Neural cell (in vitro differentiated cells): ENCODE data around the gene TPST2.

Source experiments
- EP300 ChIP-seq: fragments of 450-650 bp; conservative IDR thresholded peaks from 2 replicates; pipeline ENCODE4 v1.6.1; 2014; ENCODE audit warnings: antibody characterized with exemption, mild to moderate bottlenecking, moderate library complexity; ENCODE audit not compliant: poor library complexity, severe bottlenecking
- EZH2 ChIP-seq: fragments of 200-600, 300-800 bp; shearing (Covaris generic), sonication (generic); IDR thresholded peaks from 2 replicates; pipeline ENCODE4 v1.6.1; 2014; ENCODE audit warnings: antibody characterized with exemption, low read length, borderline replicate concordance, mild to moderate bottlenecking; ENCODE audit not compliant: insufficient read depth, poor library complexity, severe bottlenecking
- POLR2AphosphoS5 ChIP-seq: IDR thresholded peaks from 2 replicates; pipeline ENCODE4 v1.6.1; 2012
- RAD21 ChIP-seq: fragments of 450-650 bp; conservative IDR thresholded peaks from 2 replicates; pipeline ENCODE4 v1.6.1; 2014; ENCODE audit warnings: antibody characterized with exemption, mild to moderate bottlenecking, moderate library complexity
- TAF1 ChIP-seq: IDR thresholded peaks from 2 replicates; pipeline ENCODE4 v1.6.1; 2012; ENCODE audit warnings: low read depth
- TF ChIP-seq, protein P1 (sequence below): fragments of 450-650 bp; IDR thresholded peaks from 2 replicates; pipeline ENCODE4 v1.5.1; 2014; ENCODE audit warnings: antibody characterized with exemption, mild to moderate bottlenecking, moderate library complexity; ENCODE audit not compliant: poor library complexity, severe bottlenecking

- TF ChIP-seq, protein P1, sequence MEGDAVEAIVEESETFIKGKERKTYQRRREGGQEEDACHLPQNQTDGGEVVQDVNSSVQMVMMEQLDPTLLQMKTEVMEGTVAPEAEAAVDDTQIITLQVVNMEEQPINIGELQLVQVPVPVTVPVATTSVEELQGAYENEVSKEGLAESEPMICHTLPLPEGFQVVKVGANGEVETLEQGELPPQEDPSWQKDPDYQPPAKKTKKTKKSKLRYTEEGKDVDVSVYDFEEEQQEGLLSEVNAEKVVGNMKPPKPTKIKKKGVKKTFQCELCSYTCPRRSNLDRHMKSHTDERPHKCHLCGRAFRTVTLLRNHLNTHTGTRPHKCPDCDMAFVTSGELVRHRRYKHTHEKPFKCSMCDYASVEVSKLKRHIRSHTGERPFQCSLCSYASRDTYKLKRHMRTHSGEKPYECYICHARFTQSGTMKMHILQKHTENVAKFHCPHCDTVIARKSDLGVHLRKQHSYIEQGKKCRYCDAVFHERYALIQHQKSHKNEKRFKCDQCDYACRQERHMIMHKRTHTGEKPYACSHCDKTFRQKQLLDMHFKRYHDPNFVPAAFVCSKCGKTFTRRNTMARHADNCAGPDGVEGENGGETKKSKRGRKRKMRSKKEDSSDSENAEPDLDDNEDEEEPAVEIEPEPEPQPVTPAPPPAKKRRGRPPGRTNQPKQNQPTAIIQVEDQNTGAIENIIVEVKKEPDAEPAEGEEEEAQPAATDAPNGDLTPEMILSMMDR = no peak
- TF ChIP-seq EZH2 (no peak), RAD21 (no peak), EP300 (no peak), TAF1 (no peak), POLR2AphosphoS5 (no peak)
Measured at GRCh38 chr22:26565889-26566288, 24.0 kb downstream of the TPST2 start.
